NT2/D1 (cell line): ENCODE results near the gene ZNF334.

ENCODE experiments used
- DNase-seq: peaks from one replicate; pipeline ENCODE4 v3.0.0-alpha.2; 2011; ENCODE audit warnings: low read depth, low spot score
- H3K27me3 ChIP-seq: 2 replicates; pipeline ENCODE4 v1.6.0; 2011; ENCODE audit warnings: mild to moderate bottlenecking; ENCODE audit not compliant: insufficient read length, insufficient read depth
- H3K36me3 ChIP-seq: 2 replicates; pipeline ENCODE4 v1.6.1; 2011; ENCODE audit warnings: mild to moderate bottlenecking, low read length, mixed read lengths; ENCODE audit not compliant: insufficient read depth, insufficient read length
- H3K4me1 ChIP-seq: 2 replicates; pipeline ENCODE4 v1.5.1; 2011; ENCODE audit not compliant: insufficient read depth, insufficient read length
- H3K4me3 ChIP-seq: 2 replicates; pipeline ENCODE4 v1.5.1; 2011; ENCODE audit warnings: low read depth; ENCODE audit not compliant: insufficient read length
- H3K9ac ChIP-seq: 2 replicates; pipeline ENCODE4 v1.6.0; 2011; ENCODE audit warnings: low read depth; ENCODE audit not compliant: insufficient read length
- H3K9me3 ChIP-seq: 2 replicates; pipeline ENCODE4 v1.5.1; 2011; ENCODE audit warnings: mild to moderate bottlenecking, low read length; ENCODE audit not compliant: insufficient read depth
- SUZ12 ChIP-seq: IDR thresholded peaks from 2 replicates; pipeline ENCODE4 v1.6.1; 2011; ENCODE audit not compliant: insufficient read length, insufficient read depth; ENCODE audit errors: extremely low read depth
- YY1 ChIP-seq: IDR thresholded peaks from 2 replicates; pipeline ENCODE4 v1.6.1; 2011; ENCODE audit not compliant: insufficient read length, insufficient read depth
- ZNF274 ChIP-seq: IDR thresholded peaks from 2 replicates; pipeline ENCODE4 v1.6.1; 2011; ENCODE audit warnings: mild to moderate bottlenecking, low read depth, low read length

Gene ZNF334

DNA sequence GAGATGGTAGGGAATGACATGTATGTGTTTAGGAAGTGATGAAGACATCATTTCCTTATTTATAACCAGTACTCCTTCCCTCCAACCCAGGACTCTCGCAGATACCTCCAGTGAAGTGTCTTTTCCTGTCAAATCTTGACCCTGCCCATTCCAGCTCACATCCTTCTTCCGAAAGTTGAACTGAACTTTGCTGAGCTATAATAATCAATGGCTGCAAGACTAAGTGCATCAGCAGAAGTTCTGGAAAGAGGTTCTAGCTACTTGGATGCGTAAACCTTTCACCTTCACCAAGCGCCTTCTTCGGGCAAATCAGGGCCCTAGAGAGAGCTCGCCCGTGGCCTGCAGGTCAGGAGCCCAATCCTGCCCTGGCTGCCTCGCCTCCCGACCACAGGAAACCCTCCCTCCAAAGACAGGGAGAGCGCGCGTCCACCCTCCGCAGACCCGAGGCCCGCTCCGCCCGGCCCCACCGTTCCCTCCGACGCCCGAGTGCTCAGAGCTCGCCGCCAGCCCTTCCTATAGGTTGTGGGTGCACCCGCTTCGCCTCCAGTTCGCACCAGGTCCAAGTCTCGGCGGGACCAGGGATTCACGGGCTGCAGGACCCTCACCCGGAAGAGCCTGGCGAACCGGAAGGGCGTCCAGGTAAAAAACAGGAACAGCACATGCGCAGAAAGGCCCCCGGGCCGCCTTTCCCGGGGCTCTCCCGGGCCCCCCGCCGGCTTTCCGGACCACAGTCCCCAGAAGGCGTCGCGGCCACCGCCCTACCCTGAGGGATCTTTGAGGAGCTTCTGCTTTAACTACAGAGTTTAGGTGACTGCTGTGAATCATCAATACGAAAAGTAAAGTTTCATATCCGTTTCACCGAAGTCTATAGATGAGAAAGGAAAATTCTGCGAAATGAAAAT lies at the start of gene ZNF334:
TSS of gene ZNF334 (minus strand) at position 617 of the 902 bp plus-strand sequence. CDS start 1,457 bp downstream, outside the sequence.
- Histone ChIP-seq H3K9me3 (peaks cover 18% of the 10 kb centered on the region; the same call in 1 of the 2 replicates), H3K9ac (peak within 1 kb of the TSS; percentile 91), H3K27me3 (no peaks in the 10 kb centered on the region), H3K4me1 (no peaks in the 10 kb centered on the region), H3K36me3 (peaks cover 41% of the 10 kb centered on the region), H3K4me3 (peak within 1 kb of the TSS; percentile 88)
- peak; percentile 76 for DNase-seq
- no peak for TF ChIP-seq ZNF274

DNA sequence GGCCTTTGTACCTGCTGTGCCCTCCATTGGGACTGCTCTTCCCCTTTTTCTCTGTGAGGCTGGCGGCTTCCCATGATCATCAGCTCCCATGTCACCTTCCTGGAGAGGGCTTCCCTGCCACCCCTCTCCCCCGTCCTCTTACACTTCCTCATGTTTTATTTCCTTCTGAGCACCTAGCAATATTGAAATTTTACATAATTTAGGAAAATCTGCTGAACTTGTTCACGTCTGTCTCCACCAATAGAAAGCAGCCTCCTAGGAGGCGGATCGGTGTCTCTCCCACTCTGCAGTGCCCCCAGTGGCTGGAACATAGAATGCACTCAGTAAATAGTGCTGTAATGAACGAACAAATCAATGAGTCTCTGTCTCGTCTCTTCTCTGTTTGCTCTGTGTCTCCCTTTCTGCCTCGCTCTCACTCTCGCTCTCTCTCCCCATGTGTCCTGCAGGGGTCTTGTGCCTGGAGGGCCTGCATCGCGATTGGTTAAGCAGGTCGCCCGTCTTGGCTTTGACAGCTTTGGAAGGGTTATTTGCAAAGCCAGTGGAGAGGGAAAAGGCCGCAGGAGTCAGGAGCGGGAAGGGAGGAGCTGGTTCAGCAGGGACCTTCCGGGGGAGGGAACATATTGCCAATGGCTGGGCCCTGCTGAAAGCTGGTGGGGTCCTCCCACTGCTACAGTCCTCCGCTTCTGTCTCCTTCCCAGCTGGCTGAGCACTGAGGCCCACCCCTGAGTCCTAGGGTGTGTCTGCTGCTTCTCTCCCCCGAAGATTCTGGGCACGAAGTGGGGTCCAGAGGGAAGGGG lies 49.2 kb upstream of the ZNF334 start:
- Histone ChIP-seq H3K4me1 (peaks cover 7% of the 10 kb centered on the region), H3K9ac (peak overlapping the region; percentile 57), H3K4me3 (peak overlapping the region; percentile 6), H3K36me3 (no peaks in the 10 kb centered on the region), H3K27me3 (no peaks in the 10 kb centered on the region), H3K9me3 (no peaks in the 10 kb centered on the region)
- no peak for DNase-seq
- TF ChIP-seq SUZ12, result no peak
- TF ChIP-seq ZNF274, result no peak

DNA sequence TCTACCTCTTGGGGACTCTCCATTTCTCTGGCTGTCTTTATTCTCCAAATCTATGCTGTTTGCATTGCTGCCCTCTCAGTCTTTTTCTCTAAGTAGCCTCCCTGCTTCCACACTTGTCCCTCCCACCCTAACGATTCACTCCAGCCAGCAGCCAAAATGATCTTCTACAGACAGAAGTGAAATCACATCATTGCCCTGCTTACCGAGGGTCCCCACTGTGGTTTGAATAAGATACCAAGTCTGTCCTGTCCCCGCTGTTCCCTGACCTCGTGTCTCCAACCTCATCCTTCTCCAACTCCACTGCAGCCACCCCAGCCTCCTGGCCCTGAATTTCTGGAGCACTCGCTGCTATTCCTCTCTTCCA lies 48.6 kb upstream of the ZNF334 start:
- Histone ChIP-seq H3K36me3 (no peaks in the 10 kb centered on the region), H3K4me3 (peak overlapping the region; percentile 6), H3K4me1 (peaks cover 7% of the 10 kb centered on the region), H3K27me3 (no peaks in the 10 kb centered on the region), H3K9ac (peak overlapping the region; percentile 22), H3K9me3 (no peaks in the 10 kb centered on the region)
- no peak for TF ChIP-seq SUZ12
- TF ChIP-seq YY1, result no peak
- no peak for TF ChIP-seq ZNF274
- no peak for DNase-seq

DNA sequence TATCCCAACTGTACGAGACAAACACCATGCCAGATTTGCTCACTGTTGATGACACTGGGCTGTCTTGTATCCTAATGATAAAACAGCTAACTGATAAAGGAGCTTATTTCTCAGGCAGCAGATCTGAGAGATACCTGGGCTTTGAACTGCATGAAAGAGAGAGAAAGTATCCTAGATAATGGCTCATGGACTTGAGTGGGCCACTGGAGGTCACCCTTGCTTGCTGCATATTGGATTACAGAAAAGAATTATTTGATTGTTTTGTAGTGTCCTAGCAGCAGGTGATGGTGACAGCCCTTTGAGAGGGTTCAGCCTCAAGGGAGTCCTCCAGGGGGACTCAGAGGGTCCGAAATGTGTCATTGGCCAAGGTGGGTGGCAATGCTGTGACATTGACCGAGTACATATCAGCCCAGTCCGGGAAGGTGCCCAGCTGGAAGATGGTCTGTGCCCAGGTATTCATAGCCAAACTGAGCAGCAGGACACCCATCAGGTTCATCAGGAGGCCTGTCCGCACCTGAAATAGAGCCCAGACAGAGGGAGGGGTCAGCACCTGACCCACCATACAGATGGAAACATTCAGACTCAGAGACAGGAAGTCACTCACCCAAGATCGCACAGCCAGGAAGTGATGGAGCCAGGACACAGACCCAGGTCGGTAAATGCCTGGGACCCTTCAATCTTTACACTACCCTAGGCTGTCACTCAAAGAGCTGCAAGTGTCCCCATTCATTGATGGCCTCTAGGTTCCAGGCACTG lies 46.5 kb upstream of the ZNF334 start:
- no peak overlapping the region for H3K9ac ChIP-seq
- no peak for DNase-seq
- TF ChIP-seq YY1 (no peak), ZNF274 (no peak), SUZ12 (no peak)

DNA sequence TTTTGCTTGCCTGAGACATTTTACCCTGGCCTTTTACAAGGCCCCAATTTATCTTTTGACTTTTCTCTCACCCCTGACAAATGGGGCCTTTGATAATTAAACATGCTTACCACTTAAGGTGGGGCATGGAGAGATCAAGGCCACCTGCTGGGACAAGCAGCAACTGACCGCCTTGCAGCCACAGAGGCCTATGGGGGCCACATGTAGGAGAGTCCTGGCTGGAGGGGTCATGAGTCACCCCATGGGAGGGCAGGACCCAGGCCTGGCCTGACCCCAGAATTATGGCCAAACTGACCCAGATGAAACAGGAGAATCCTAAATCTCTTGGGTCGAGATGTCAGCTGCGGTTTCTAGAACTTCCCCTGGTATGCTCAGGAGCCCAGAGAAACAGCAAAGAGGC lies 45.6 kb upstream of the ZNF334 start:
- Histone ChIP-seq H3K4me1 (peaks cover 9% of the 10 kb centered on the region), H3K27me3 (no peaks in the 10 kb centered on the region), H3K9me3 (no peaks in the 10 kb centered on the region), H3K36me3 (no peaks in the 10 kb centered on the region), H3K9ac (no peak overlapping the region), H3K4me3 (no peak overlapping the region)
- no peak for DNase-seq
- TF ChIP-seq SUZ12 (no peak), YY1 (no peak), ZNF274 (no peak)

More for the DNA sequence above, 46.5 kb upstream of the ZNF334 start:
- Histone ChIP-seq H3K9me3 (no peaks in the 10 kb centered on the region), H3K36me3 (no peaks in the 10 kb centered on the region), H3K4me3 (no peak overlapping the region), H3K27me3 (no peaks in the 10 kb centered on the region), H3K4me1 (peaks cover 7% of the 10 kb centered on the region)

DNA sequence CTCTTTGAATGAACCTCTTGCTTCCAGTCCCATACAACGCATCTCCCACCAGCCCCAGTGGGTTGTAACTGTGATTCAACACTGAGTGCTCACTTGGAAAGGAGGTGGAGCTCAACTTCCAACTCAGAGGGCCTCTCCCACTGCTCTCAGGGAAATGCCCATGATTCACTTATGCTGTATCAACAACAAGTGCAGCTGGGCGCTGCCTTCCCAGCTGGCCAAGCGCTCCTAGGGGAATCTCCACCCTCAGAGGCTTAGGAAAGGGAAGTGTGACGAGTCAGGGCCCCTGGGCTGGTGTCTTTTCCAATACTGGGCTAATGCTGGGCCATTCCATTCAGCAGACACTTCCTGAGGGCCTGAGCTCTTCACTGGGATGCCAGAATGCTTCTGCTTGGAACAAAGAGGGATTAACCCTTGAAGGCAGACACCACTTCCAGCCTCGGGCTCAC lies 45.2 kb upstream of the ZNF334 start:
- no peak overlapping the region for H3K9ac ChIP-seq
- no peak for DNase-seq
- no peaks in the 10 kb centered on the region for H3K27me3 ChIP-seq
- H3K36me3 ChIP-seq, result no peaks in the 10 kb centered on the region
- H3K9me3 ChIP-seq, result no peaks in the 10 kb centered on the region
- no peak for TF ChIP-seq YY1
- TF ChIP-seq SUZ12, result no peak
- no peak for TF ChIP-seq ZNF274
- peaks cover 9% of the 10 kb centered on the region for H3K4me1 ChIP-seq
- no peak overlapping the region for H3K4me3 ChIP-seq
